HL-60 (cell line): ENCODE data around the gene SNRPA1.
A peak's percentile ranks its signal among the peaks of the same experiment; 100 is the strongest.

Source experiments
- DNase-seq, 2 experiments: peaks; one replicate each; pipeline ENCODE4 v3.0.0-alpha.2; 2010 to 2020; ENCODE audit warnings: low read depth in 1 of 2, low spot score in 1 of 2
- H3K27ac ChIP-seq: fragments of 250-450 bp; sonication (Bioruptor Pico); replicated peaks from 2 replicates; pipeline ENCODE4 v1.5.1; 2020; ENCODE audit warnings: mild to moderate bottlenecking, moderate library complexity
- H3K27me3 ChIP-seq: fragments of 250-450 bp; sonication (Bioruptor Pico); 2 replicates; pipeline ENCODE4 v1.5.1; 2021; ENCODE audit warnings: mild to moderate bottlenecking, moderate library complexity; ENCODE audit not compliant: insufficient read depth, poor library complexity, severe bottlenecking
- H3K4me3 ChIP-seq: replicated peaks from 2 replicates; pipeline ENCODE4 v1.5.1; 2011; ENCODE audit warnings: mild to moderate bottlenecking, control low read depth, low read length; ENCODE audit not compliant: insufficient read depth
- GABPA ChIP-seq: IDR thresholded peaks from 2 replicates; pipeline ENCODE4 v1.6.1; 2012; ENCODE audit warnings: low read depth
- POLR2AphosphoS5 ChIP-seq: IDR thresholded peaks from 2 replicates; pipeline ENCODE4 v1.6.1; 2012; ENCODE audit warnings: low read depth
- SPI1 ChIP-seq: IDR thresholded peaks from 2 replicates; pipeline ENCODE4 v1.6.1; 2012; ENCODE audit warnings: low read depth, mild to moderate bottlenecking, borderline replicate concordance
- TF ChIP-seq, protein P1 (sequence below): IDR thresholded peaks from one replicate; pipeline ENCODE4 v1.5.1; 2011; ENCODE audit warnings: low read length, control low read depth, inconsistent platforms; ENCODE audit not compliant: insufficient read depth
- TF ChIP-seq, protein P2 (sequence below): IDR thresholded peaks from 2 replicates; pipeline ENCODE4 v1.6.1; 2012; ENCODE audit warnings: low read depth; ENCODE audit not compliant: insufficient replicate concordance

SNRPA1 gene

DNA sequence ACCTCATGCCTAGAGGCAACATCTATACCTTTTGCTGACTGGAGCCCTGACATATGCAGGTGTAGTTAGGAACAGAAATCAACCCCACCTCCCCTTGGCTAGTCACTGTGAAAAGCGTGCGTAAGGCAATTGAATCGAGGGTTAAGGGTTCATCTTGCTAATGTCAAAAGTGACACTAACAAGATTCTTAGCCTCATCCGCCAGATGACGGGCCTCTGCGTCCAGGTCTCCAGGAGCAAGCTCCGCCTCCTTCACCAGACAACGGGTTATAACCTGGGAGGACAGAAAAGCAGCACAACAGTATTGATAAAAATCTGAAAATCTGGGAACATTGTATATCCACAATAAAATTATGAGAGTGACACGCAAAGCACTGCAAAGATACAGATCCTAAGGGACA is 22.5 kb downstream of the SNRPA1 start:
- H3K4me3 ChIP-seq = no peak overlapping the region
- no peak overlapping the region for H3K27ac ChIP-seq
- no peaks in the 10 kb centered on the region for H3K27me3 ChIP-seq
- TF ChIP-seq, protein P1, sequence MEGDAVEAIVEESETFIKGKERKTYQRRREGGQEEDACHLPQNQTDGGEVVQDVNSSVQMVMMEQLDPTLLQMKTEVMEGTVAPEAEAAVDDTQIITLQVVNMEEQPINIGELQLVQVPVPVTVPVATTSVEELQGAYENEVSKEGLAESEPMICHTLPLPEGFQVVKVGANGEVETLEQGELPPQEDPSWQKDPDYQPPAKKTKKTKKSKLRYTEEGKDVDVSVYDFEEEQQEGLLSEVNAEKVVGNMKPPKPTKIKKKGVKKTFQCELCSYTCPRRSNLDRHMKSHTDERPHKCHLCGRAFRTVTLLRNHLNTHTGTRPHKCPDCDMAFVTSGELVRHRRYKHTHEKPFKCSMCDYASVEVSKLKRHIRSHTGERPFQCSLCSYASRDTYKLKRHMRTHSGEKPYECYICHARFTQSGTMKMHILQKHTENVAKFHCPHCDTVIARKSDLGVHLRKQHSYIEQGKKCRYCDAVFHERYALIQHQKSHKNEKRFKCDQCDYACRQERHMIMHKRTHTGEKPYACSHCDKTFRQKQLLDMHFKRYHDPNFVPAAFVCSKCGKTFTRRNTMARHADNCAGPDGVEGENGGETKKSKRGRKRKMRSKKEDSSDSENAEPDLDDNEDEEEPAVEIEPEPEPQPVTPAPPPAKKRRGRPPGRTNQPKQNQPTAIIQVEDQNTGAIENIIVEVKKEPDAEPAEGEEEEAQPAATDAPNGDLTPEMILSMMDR = no peak
- TF ChIP-seq GABPA = no peak
- TF ChIP-seq, protein P2, sequence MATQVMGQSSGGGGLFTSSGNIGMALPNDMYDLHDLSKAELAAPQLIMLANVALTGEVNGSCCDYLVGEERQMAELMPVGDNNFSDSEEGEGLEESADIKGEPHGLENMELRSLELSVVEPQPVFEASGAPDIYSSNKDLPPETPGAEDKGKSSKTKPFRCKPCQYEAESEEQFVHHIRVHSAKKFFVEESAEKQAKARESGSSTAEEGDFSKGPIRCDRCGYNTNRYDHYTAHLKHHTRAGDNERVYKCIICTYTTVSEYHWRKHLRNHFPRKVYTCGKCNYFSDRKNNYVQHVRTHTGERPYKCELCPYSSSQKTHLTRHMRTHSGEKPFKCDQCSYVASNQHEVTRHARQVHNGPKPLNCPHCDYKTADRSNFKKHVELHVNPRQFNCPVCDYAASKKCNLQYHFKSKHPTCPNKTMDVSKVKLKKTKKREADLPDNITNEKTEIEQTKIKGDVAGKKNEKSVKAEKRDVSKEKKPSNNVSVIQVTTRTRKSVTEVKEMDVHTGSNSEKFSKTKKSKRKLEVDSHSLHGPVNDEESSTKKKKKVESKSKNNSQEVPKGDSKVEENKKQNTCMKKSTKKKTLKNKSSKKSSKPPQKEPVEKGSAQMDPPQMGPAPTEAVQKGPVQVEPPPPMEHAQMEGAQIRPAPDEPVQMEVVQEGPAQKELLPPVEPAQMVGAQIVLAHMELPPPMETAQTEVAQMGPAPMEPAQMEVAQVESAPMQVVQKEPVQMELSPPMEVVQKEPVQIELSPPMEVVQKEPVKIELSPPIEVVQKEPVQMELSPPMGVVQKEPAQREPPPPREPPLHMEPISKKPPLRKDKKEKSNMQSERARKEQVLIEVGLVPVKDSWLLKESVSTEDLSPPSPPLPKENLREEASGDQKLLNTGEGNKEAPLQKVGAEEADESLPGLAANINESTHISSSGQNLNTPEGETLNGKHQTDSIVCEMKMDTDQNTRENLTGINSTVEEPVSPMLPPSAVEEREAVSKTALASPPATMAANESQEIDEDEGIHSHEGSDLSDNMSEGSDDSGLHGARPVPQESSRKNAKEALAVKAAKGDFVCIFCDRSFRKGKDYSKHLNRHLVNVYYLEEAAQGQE = no peak
- TF ChIP-seq POLR2AphosphoS5 = no peak
- TF ChIP-seq SPI1 = no peak
- no peak for DNase-seq

DNA sequence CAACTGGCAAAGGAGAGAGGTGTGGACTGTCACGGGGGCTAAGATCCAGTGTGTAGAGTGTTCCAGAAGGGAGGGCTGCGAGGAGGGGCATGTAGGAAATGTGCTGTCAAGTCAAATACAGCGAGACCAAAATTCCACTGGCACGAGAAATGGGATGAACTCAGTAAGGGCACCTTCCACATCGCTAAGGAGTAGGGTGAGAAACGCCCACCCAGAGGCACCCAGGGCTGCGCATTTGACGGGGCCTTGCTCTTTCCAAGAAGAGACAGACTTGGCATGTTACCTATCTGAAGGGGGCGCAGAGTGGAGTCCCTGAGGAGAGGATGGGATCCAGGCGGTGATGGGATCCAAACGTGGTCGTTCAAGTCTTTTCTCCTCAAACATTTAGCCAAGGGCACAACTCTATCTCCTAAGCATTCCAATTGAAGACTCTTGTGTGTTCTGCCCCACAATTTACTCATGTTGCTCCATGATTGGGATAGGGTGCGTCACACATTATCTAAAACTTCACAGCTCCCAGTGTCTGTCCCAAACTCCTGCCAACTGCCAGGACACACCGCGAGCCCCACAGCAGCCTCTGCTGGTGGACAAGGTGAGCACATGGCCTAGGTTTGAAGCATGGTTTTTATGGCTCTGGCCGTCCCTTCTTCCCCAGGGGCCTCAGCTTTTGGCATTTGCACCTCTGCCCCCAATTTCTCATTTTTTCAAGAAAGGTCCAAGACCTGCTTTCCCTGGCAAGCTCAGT is 25.4 kb downstream of the SNRPA1 start:
- DNase-seq = no peak
- Histone ChIP-seq H3K4me3 (no peak overlapping the region), H3K27ac (no peak overlapping the region), H3K27me3 (no peaks in the 10 kb centered on the region)
- TF ChIP-seq, protein P1 = peak; percentile 14
- no peak for TF ChIP-seq GABPA
- TF ChIP-seq, protein P2 = no peak

DNA sequence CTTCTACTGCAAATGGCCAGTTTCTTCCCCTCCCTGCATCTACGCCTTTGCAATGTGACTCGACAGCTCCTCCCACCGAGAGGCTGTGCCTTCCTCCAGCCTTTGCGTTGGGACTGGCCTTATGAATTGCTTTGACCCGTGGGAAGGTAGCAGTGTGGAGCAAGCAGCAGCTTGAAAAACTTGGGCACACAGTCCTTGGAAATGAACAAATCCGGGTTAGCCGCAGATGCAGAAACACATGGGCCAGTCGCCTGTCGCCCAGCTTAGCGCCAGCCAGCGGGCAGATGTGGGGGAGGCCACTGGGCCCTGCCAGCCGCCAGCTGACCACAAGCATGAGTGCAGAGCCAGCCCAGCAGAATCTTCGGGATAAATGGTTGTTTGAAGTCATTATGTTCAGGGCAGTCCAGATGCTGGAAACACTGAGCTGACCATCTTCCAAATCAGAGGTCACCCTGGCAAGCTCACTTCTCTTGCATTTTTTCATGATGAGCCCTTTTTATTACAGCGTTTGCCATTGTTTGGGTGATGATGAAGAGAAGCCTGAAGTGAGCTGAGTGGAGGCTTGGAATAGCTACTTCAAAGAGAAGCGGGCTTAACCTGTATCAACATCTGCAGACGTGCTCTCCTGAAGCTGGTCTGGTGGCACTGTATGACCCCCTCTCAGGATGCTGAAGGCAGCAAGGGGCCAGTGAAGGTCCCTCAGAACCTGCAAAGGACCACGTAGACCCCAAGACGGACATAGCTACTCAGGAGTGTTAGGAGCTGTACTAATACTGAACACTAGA is 27.5 kb downstream of the SNRPA1 start:
- Histone ChIP-seq H3K27ac (no peak overlapping the region), H3K4me3 (no peak overlapping the region), H3K27me3 (no peaks in the 10 kb centered on the region)
- TF ChIP-seq SPI1 = no peak
- TF ChIP-seq, protein P1 = no peak
- TF ChIP-seq POLR2AphosphoS5 = no peak
- TF ChIP-seq GABPA = no peak
- TF ChIP-seq, protein P2 = no peak
- DNase-seq = no peak
